Posterior vena cava (tissue), 2 donors: ENCODE results near the gene ARHGAP10. TPM values are rescaled to one million over a fixed set of nuclear protein-coding genes. Genes with fewer than 3 reads are reported as not detected.

Experiments
- DNase-seq: peaks from one replicate; pipeline ENCODE4 v3.0.0-alpha.2; 2020; ENCODE audit warnings: low spot score
- intact Hi-C, 2 donors: fragments of 100-400 bp; cut with DNase I; formaldehyde crosslinking; loops; one replicate each; pipeline versions ENCODE4 v1.14.1 to v1.14.2; 2022 to 2023
- total RNA-seq, 2 donors: library from RNA; stranded (reverse); fragmentation: NEBNext Ultra II Directional; extraction: Animal tissue kit (Norgen Biotek cat#: 25700); gene quantifications; one replicate each; pipeline ENCODE4 v1.2.1, GENCODE V29; 2021
- donor health status: DM: yes; HTN: yes; CAD: no.
- donor health status: DM: yes; HTN: yes; CAD: no.

ARHGAP10 gene
- total RNA-seq, 2 donors from 2014 or later: 79.0 to 80.5 TPM

DNA sequence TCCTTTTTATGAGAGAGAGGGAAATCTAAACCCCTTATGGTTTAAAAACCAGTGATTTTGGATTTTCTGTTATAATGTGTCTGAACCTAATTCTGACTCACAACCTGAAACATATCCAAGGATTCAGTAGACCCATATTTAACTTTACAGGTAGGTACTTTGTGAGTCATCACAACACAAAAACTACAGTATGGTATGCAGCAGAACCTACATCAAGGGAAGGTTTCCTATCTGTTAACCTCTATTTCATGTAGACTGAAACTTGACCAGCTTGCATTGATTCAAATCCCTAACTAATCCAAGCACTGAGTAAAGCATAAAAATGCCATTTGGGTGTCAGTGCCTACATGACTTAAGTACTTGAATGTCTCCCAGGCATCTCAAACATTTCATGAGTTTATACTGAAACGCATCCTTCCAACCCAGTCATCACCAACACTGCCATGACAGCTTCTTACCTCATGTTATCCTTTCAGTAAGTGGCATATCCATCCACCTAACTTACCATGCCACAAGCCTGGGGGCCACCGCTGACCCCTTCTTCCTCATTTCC lies 4.3 kb upstream of the ARHGAP10 start:
- no peak for DNase-seq
- intact Hi-C loops: no loop called here

DNA sequence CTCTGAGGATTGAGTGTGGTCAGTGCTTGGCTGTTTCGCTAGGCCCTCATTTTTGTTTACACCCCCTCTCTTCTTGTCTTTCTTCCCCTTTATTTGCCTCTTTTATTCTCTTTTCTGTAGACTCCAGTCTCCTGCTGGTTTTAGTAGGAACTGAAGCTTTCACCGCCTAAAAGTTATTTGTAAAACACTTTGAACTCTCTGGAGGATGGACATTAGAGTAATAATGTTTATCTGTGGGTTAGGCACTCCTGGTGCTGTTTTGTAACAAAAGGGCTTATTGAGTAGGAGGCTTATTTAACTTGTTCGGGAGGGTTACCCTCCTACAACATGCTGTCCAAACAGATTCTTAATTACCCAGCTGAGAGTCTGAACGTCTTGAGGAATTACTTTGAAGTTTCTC lies 1.6 kb upstream of the ARHGAP10 start:
- intact Hi-C loops: loop anchor here (5.0 to 10.0 kb wide), 4 partner anchors 54 to 127 kb away; no protein-coding TSS in a partner anchor
- no peak for DNase-seq

DNA sequence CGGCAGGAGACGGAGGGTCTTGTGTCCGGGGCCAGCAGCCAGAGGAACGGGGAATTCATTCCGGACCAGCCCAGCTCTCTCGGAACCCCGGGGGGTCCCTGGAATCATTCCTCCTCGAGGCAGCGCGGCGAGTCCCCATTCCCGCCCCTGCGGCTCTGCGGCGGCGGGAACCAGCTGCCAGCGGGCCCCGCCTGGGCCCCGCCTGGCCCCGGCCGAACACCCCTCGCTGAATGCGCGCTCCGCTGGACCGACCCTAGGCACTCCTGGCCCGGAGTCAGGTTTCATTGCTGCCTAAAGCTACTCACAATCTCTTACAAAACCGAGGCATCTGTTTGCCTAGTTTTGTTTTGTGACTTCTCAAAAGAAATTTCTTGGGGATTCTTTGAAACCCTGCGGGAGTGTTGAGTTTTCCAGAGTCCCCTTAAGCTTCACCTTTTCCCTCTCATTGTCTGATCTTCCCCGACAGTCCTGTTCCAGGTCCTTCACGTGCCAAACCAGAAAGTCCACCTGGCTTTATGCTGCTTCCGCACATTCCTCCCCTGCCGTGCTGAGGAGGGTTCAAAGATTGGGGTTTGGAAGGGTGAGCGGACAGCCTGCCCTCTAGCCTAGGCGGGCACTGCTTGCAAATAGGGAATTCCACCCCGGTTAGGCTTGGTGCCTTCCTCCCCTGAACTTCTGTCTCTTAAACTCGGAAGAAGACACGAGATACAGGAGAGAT lies 789 bp downstream of the ARHGAP10 start:
- intact Hi-C loops: loop anchor here (5.0 to 10.0 kb wide), 4 partner anchors 52 to 125 kb away; no protein-coding TSS in a partner anchor
- peak; percentile 85 for DNase-seq

DNA sequence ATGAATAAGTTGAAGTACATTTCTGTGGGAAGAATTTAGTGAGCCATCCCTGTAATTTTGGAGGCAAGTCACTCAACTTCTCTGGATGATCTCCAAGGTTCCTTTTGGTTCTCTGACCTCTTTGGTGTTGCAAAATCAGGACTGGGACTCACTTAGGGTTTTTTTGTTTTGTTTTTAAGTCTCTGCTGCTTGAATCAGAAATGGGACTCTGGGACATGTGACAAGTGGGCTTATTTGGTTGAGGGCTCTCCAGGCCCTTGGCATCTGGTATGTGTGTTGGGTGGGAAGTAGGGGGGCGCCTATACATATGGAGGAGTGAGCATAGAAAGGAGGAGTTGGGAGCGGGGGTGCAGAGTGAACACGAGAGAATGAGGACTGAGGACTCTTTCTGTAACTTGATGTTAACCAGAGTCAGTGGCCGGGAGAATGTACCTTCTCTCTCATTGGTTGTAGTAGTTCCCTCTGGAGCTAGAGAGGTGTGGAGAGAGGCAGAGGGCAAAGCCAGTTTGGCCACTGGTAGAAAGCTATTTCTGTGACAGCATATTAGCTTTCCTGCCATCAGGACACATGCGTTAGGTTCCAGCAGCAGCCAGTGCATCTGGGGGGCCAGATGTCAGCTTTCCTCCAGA lies 1.9 kb downstream of the ARHGAP10 start:
- intact Hi-C loops: loop anchor here (5.0 to 10.0 kb wide), 4 partner anchors 51 to 123 kb away; no protein-coding TSS in a partner anchor

DNA sequence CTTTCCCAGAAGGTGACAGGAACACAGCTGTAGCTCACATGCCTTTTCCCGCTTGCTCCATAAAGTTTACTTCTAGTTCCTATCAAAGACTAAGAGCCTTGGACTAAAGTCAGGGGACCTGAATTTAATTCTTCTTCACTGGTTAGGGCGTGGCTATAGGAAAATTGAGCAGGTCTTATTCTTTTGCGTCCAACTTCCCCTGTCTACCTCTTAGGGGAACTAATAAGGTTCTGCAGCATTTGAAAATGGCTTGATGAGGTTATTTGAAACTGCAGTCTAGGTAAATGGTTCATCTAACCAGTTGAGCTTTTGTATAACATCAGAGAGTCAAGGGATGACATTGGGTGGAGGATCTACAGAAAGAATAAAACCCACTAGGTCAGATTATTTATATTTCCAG lies 2.6 kb downstream of the ARHGAP10 start:
- DNase-seq: no peak
- intact Hi-C loops: loop anchor here (5.0 to 10.0 kb wide), 4 partner anchors 50 to 123 kb away; no protein-coding TSS in a partner anchor

More for the DNA sequence above, 1.9 kb downstream of the ARHGAP10 start:
- no peak for DNase-seq

DNA sequence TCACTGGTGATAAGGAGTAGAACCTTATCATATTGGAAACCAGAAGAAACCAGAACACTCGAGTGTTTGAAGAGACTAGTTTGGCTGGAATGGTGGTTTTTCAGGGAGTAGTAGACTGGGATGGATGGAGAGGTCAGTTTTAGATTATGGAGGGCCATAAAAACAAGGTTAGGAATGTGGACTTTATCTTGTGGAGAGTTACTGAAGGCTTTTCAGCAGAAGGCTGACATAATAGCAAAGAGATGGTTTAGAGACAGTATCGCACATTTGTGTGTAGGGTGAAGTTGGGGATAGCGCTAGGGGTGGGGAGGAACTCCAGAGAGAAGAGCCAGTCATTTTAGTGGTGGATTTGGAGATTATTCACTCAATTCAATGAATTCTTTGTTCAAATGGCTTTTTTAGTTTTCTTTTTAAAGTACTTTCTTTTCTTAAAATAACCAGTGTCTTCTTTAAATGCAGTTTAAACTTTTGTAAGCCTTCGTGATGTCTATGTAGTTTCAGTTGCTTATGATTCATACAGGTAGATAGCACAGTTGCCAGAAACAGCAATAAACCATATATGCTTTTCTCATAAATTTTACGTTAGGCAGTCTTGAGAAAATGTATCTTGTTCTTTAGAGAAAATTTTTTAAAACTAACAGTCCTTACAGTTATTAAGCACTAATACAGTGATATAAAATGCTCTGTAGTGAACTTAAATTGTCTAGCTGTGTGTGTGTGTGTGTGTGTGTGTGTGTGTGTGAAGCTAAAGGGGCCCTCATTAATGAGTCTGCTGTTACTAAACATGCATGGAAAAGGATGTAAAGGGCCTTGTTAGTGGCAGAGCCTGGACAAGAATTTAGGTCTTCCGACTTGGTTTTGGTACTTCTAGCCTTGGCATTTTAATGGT lies 3.8 kb downstream of the ARHGAP10 start:
- intact Hi-C loops: loop anchor here (10.0 kb wide), 3 partner anchors 49 to 119 kb away; no protein-coding TSS in a partner anchor
- DNase-seq: no peak

DNA sequence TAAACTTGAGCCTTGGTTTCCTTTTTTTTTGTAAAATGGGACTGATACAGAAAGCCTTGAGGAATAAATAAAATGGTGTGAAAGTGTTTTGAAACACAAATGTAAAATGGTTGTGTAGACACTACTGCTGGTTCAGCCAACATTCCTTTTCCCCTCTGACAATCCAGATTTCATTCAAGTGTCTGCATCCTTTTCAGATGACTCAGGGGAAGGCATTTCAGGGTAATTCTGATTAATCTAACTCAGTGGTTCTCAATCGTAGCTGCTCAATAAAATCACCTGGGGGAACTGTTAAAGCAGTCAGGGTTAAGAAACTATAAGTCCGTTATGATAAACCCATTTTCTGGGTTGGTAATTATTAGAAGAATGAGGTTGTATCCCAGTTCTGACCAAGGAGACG lies 4.6 kb downstream of the ARHGAP10 start:
- DNase-seq: no peak
- intact Hi-C loops: loop anchor here (10.0 kb wide), 3 partner anchors 48 to 118 kb away; no protein-coding TSS in a partner anchor

DNA sequence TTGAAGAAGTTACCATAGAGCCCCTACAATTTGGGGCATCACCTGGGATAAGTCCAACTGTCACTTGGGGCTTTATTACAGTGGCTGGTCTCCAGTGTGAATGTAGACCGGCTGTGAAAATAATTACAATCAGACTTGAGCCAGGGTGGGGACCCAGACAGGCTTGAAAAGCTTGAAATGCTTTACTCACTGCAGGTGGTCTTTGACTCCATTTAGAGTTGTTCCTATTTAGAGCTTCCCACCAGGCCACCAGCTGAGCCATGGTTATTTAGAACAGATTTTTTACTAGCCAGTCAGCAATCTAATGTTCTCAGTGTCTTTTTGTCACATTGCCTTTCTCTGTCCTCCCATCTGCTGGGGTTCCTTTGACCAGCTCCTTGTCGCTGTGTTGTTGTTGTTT lies 5.7 kb downstream of the ARHGAP10 start:
- intact Hi-C loops: loop anchor here (10.0 kb wide), 3 partner anchors 47 to 117 kb away; no protein-coding TSS in a partner anchor

DNA sequence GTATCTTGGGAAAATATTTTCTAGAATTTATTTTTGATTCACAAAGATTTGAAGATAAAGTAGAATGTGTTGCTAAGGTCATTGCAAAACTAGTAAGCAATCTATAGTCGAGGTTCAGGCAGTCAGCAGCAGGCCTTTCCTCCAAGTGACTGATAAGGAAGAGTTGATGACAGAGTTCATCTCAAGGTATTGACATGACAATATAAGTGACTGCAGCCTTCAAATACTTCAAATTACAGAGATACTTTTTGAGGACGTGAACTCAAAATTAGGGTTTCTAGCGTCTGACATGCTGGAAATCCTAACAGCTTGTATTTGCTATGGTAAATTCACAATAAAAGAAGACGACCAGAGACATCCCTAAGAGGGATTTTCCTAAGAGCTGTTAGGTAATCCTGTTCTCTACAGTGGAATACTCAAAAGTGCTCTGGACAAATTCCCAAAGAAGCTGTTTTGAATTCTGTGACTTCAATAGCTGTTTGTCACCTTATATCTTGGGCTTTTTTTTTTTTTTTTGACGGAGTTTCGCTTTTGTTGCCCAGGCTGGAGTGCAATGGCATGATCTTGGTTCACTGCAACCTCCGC lies 7.4 kb downstream of the ARHGAP10 start:
- intact Hi-C loops: loop anchor here (10.0 kb wide), 3 partner anchors 45 to 115 kb away; no protein-coding TSS in a partner anchor
- DNase-seq: no peak

More for the DNA sequence above, 5.7 kb downstream of the ARHGAP10 start:
- DNase-seq: no peak

DNA sequence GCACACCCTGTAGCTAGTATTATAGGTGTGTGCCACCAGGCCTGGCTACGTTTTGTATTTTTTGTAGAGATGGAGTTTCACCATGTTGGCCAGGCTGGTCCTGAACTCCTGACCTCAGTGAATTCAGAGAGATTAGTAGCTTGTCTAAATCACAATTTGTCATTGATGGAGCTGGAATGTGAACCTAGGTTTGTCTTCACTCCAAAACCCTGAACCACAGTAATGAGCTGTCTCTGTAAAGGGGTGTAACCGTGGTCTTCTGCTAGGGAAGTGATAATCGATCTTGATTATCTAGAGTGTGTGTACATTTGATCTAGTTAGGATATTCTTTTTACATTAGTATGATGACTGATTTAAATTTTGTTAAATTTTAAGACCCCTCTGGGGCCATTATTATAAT lies 8.3 kb downstream of the ARHGAP10 start:
- intact Hi-C loops: no loop called here
- DNase-seq: no peak

DNA sequence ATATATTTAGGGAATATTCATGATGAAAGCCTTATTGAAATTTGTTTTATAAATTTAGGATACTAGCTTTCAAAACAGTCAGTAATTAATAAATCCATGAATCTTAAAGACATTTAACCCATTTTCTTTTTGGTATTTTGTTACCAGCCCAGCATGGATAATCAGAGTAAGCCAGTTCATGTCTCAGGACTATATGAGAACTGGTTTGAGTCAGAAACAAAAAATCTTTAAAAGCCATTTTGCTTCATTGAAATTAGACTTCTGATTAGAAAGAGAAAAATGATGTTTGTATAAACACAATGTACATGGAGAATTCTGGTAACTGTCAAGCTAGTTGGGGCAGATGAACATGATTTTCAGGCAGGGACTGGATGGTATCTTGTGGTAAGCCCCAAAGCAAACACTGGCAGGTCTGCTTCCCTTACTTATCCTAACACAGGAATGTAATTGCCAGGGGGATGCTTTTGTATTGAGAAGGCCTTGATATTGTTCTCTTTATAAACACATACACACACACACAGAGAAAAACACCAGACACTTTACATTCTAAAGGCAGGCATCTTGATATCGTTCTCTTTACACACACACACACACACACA lies 9.4 kb downstream of the ARHGAP10 start:
- intact Hi-C loops: no loop called here
- no peak for DNase-seq

DNA sequence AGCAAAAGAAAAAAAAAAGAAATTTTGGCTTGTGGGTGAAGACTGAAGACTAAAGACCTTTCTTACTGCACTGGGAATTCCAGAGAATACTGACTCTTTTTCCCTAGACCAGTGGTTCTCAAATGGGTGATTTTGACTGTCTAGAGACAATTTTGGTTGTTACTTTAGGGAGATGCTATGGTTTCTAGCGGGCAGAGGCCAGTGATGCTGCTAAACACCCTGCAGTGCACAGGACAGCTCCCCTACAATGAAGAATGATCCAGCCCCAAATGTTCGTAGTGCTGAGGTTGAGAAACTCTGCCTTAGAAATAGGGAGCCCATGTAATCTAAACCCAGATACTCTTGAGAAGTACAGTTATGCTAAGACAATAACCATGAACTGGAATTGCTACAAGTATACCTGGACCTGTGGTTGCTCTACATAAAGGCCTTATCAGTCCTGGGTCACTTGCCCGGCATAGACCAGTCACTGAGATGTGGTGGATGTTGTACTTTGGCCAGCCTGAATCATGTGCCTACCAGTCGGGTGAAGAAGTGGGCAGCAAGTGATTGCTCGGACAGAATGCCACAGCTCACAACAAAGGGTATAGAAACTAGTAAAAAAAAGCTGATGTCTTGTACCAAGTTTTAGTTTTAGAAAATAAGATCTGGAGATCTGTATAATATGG lies 16.0 kb downstream of the ARHGAP10 start:
- intact Hi-C loops: no loop called here
- DNase-seq: no peak

DNA sequence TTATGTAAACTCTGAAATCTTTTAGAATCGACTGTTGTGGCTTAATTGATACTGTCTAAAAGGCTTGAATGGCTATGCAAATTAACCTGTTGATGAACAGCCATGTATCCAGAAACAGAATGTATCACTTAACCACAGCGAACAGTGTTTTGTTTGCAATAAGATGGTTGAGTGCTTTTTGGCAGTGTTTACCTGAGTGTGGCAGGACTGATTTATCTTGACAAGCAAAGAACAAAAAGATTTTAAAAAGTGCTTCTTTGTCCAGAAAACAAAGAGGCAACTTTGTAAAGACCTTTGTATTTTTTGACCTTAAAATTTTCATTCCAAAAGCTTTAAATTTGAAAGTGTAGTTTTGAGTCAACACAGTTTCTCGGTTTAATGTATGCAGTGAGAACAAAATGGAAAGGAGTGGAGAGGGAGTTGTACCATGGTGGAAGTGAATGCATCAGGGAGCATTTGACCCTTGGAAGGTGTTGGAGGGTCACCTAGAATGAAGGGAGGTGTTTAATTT lies 18.0 kb downstream of the ARHGAP10 start:
- DNase-seq: no peak
- intact Hi-C loops: no loop called here

DNA sequence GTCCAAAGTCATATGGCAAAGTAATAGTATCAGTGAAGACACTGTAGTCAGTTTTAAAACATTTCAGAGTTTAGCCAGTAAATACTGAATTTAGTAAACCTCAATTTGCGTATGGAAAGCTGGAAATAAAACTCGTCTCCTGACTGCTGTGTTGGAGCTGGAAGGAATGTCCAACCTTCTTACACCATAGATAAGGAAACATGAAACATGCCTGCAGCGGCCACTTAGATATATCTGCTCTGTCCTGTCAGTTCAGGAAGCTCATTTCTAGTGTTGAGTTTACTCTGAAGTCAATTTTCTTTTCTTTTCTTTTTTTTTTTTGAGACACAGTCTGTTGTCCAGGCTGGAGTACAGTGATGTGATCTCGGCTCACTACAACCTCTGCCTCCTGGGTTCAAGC lies 21.2 kb downstream of the ARHGAP10 start:
- intact Hi-C loops: no loop called here
- no peak for DNase-seq

DNA sequence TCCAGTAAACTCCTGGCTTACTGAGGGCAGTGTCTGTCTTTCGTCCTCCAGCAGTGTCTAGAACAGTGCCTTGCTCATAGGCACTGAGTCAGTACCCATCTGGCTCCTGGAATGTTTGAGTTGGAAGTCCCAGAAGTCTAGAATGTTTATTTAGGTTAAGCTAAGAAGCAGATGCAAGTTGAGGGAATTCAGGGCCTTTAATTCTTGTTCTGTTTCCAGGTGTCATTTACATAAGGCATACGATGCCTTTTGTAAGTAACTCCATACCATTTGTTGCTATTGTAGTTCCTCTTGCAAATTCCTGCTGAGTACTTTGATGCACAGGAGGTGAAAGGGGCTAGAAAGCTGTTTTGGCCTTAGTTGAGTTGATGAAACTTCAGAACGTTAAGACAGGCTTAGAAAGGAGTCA lies 22.2 kb downstream of the ARHGAP10 start:
- DNase-seq: no peak

DNA sequence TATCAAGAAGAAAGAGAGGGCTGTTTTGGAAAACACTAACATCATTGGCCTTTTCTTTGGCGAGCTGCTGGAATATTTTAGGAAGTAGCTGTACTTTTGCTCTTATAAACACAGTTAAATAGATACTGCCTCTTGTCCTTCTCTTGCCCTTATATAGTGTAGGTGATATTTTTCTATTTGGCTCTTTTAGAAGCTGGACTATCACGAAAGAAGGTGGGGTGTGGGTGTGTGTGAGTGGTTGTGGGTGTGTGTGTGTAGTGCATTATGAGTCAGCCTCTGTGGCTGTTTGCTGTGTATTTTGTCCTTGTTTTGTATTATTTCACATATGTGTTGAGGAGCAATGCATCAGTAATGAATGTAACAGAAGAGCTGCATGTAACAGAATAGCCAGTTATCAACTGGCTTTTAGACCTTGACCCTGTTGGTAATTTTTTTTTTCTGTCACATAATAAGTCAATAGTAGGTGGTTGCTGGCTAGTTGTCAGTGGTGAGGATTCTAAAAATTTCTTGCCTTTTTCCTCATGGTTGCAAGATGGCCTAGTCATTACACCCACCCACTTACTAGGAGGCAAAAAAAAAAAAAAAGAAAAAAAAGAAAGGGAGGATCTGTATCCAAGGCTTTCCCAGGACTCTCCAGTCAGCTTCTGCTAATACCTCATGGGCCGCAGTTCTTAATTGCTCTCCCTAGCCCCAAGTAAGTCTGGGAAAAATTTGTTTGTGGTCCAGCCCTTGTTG lies 23.8 kb downstream of the ARHGAP10 start:
- no peak for DNase-seq
- intact Hi-C loops: no loop called here

More for the DNA sequence above, 22.2 kb downstream of the ARHGAP10 start:
- intact Hi-C loops: no loop called here

DNA sequence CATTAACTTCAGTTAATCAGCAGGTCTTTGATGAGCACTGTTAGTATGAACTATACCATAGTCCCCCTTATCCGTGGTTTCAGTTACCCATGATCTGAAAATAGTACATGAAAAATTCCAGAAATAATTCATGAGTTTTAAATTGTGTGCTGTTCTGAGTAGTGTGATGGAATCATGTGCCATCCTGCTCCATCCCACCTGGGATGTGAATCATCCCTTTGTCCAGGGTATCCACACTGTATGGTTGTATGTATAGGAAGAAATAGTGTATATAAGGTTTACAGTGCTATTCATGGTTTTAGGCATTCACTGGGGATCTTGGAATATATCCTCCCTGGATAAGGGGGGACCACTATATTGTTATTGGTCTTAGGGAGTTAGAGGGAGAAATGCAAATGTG lies 24.5 kb downstream of the ARHGAP10 start:
- intact Hi-C loops: no loop called here
- DNase-seq: no peak
